Measurements from ENCODE around the gene ZNF385D. TPM values are rescaled to one million over a fixed set of nuclear protein-coding genes. Genes with fewer than 3 reads are reported as not detected.

Gene ZNF385D
- total RNA-seq, 1 donor from 2014 or later = not detected

DNA sequence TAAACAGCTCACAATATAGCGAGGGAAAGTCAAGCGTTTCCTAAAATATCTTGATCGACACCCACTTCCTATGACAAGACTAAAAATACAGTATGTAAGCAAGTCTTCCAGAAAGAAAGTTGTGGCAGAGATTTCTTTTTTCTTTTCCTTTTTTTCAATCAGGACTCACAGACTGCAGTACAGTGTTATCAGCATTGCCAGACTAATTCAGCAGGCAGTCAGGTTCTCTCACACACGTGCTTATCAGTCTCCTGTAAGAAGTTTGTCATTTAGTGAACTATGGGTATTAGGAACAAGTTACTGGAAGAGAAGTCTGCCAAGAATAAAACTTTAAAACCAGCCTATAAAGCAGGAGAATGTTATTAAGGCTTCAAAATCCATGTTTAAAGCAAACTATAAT is 32.8 kb upstream of the ZNF385D start:
- H3K4me3 ChIP-seq (ENCODE audit: low read depth, low read length) = no peak overlapping the region
- TF ChIP-seq CTCF (IDR thresholded peaks at IDR 0.05; ENCODE audit: insufficient read depth, low read length, poor library complexity, severe bottlenecking) = no peak
- no peaks in the 10 kb centered on the region for H3K36me3 ChIP-seq (ENCODE audit: control insufficient read depth, insufficient read depth, low read length)
- H3K27me3 ChIP-seq (ENCODE audit: control insufficient read depth, insufficient read depth, low read length) = no peaks in the 10 kb centered on the region
- no peak for DNase-seq (ENCODE audit: low read depth)

DNA sequence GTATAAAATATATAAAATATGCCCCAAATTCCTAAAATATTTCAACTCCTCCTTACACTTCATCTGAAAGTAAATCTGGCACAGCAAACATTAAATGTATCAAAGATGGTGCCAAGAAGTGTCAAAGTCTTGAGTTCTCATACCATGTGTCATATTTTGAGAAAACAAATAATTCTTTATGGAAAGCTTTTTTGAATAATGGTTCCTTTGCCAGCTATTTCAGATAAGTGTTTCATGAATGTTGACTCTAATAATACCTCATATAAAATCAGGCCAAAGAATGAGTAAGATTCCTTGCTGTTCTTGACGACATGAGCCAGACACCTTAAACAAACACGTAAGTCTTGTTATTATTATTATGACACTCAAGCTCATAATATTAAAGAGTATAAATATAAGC is 30.3 kb upstream of the ZNF385D start:
- Histone ChIP-seq H3K36me3 (ENCODE audit: control insufficient read depth, insufficient read depth, low read length) (no peaks in the 10 kb centered on the region), H3K27me3 (ENCODE audit: control insufficient read depth, insufficient read depth, low read length) (no peaks in the 10 kb centered on the region), H3K4me3 (ENCODE audit: low read depth, low read length) (no peak overlapping the region)
- TF ChIP-seq CTCF (IDR thresholded peaks at IDR 0.05; ENCODE audit: insufficient read depth, low read length, poor library complexity, severe bottlenecking) = no peak
- DNase-seq (ENCODE audit: low read depth) = no peak

GRCh38 chr3:21779909-21780308 is 28.9 kb upstream of the ZNF385D start:
- no peaks in the 10 kb centered on the region for H3K36me3 ChIP-seq (ENCODE audit: control insufficient read depth, insufficient read depth, low read length)
- TF ChIP-seq CTCF (IDR thresholded peaks at IDR 0.05; ENCODE audit: insufficient read depth, low read length, poor library complexity, severe bottlenecking) = no peak
- no peaks in the 10 kb centered on the region for H3K27me3 ChIP-seq (ENCODE audit: control insufficient read depth, insufficient read depth, low read length)
- DNase-seq (ENCODE audit: low read depth) = no peak
- H3K4me3 ChIP-seq (ENCODE audit: low read depth, low read length) = no peak overlapping the region

GRCh38 chr3:21778715-21779114 is 27.7 kb upstream of the ZNF385D start:
- TF ChIP-seq CTCF (IDR thresholded peaks at IDR 0.05; ENCODE audit: insufficient read depth, low read length, poor library complexity, severe bottlenecking) = no peak
- H3K36me3 ChIP-seq (ENCODE audit: control insufficient read depth, insufficient read depth, low read length) = no peaks in the 10 kb centered on the region

DNA sequence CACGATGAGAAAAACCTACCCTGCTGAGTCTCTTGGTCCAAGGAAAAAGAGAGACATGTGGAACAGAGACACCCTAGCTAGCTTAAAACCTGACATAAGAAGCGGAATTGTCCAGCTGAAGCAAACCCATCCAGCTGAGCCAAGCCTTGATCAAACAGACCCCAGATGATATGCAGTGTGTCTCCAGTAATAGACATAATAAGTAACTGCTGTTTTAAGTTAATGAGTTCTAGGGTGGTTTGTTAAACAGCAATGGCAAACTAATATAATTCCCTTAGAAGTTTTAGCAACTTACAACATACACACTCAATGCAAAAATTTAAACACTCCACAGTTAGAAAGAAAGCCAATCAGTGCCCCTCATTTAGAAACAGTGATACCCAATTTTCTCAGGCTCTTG is 26.8 kb upstream of the ZNF385D start:
- no peak for TF ChIP-seq CTCF (IDR thresholded peaks at IDR 0.05; ENCODE audit: insufficient read depth, low read length, poor library complexity, severe bottlenecking)
- DNase-seq (ENCODE audit: low read depth) = no peak
- no peaks in the 10 kb centered on the region for H3K27me3 ChIP-seq (ENCODE audit: control insufficient read depth, insufficient read depth, low read length)
- H3K36me3 ChIP-seq (ENCODE audit: control insufficient read depth, insufficient read depth, low read length) = no peaks in the 10 kb centered on the region
- no peak overlapping the region for H3K4me3 ChIP-seq (ENCODE audit: low read depth, low read length)

More at GRCh38 chr3:21778715-21779114, 27.7 kb upstream of the ZNF385D start:
- H3K27me3 ChIP-seq (ENCODE audit: control insufficient read depth, insufficient read depth, low read length) = no peaks in the 10 kb centered on the region
- DNase-seq (ENCODE audit: low read depth) = no peak
- H3K4me3 ChIP-seq (ENCODE audit: low read depth, low read length) = no peak overlapping the region

- H3K4me3 ChIP-seq (ENCODE audit: low read depth, low read length) = no peak overlapping the region
- no peaks in the 10 kb centered on the region for H3K27me3 ChIP-seq (ENCODE audit: control insufficient read depth, insufficient read depth, low read length)
- TF ChIP-seq CTCF (IDR thresholded peaks at IDR 0.05; ENCODE audit: insufficient read depth, low read length, poor library complexity, severe bottlenecking) = no peak
- DNase-seq (ENCODE audit: low read depth) = no peak
- no peaks in the 10 kb centered on the region for H3K36me3 ChIP-seq (ENCODE audit: control insufficient read depth, insufficient read depth, low read length)
These were observed 15.0 kb upstream of the ZNF385D start for GRCh38 chr3:21766002-21766401.

Measured in kidney epithelial cell (primary cell).